NCI-H1436 treated with DMSO at 0.1 percent for 48 hours (cell line): Measurements from ENCODE around the gene ZFYVE28.
"Not testable (repeated sequence)": the region's sequence is repeated elsewhere in the genome, so short reads cannot be mapped to it uniquely, and the experiment has no call there.

Source experiments
- DNase-seq: peaks from one replicate; lab custom pipeline; 2025; lab: John Stamatoyannopoulos, UW

ZFYVE28 gene

DNA sequence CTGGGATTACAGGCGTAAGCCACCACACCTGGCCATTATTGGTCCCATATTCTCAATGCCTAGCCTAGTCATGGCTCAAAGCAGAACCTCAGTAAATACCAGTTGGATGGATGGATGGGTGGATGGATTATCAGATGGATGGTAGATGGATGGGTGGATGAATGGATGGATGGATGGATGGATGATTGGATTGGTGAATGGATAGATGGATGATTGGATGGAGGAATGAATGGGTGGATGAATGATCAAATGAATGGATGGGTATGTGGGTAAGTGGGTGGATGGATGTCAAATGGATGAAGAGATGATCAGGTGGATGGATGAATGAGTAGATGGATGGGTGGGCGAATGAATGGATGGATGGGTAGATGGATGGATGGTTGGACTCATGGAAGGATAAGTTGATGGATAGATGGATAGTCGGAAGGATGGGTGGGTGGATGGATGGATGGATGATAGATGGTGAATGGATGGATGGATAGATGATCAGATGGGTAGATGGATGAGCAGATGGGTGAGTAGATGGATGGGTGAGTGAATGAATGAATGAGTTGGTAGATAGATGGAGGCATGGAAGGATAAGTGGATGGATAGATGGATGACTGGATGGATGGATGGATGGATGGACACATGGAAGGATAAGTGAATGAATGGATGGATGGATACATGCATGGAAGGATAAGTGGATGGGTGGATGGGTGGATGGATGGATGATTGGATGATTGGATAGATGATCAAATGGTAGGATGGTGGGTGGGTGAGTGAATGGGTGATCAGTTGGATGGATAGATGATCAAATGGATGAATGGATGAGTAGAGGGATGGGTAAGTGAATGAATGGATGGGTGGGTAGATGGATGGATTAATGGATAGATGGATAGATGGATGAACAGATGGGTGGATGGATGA is 28.5 kb upstream of the ZFYVE28 start:
- DNase-seq, result no peak

DNA sequence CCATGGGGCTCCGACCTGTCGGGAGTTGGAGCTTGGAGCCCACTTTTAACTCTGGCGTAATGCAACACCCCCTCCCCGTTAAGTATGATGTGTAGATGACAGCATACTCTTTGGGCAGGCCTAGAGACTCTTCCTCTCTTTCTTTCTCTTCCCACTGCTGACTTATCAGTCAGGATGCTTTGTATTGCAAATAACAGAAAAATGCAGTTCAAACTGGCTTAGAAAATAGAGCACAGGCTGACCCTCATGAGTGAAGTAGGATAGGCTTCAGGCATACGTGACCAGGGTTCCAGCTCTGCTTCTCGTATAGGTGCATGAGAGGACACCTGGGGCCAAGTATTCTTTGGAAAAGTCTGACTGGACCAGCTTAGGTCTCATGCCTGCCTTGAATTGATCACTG is 27.1 kb upstream of the ZFYVE28 start:
- no peak for DNase-seq

DNA sequence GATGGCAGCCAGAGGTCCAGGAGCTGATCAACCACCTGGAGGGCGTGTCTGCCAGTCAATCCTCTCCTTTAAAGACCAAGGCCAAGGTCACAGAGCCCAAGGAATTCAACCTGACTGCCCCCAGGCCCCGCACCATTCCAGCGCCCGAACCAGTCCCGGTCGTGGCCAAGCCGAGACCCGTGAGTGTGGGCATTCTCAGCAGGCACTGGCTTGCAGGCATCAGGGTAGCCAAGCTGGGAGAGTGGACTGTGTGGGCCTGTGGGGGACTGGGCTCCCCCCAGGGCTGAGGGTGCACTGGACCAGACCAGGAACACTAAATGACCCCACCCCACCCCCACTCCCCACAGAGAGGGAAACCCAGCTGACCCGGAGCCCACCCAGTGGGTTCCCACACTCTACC is 26.7 kb upstream of the ZFYVE28 start:
- DNase-seq, result no peak

DNA sequence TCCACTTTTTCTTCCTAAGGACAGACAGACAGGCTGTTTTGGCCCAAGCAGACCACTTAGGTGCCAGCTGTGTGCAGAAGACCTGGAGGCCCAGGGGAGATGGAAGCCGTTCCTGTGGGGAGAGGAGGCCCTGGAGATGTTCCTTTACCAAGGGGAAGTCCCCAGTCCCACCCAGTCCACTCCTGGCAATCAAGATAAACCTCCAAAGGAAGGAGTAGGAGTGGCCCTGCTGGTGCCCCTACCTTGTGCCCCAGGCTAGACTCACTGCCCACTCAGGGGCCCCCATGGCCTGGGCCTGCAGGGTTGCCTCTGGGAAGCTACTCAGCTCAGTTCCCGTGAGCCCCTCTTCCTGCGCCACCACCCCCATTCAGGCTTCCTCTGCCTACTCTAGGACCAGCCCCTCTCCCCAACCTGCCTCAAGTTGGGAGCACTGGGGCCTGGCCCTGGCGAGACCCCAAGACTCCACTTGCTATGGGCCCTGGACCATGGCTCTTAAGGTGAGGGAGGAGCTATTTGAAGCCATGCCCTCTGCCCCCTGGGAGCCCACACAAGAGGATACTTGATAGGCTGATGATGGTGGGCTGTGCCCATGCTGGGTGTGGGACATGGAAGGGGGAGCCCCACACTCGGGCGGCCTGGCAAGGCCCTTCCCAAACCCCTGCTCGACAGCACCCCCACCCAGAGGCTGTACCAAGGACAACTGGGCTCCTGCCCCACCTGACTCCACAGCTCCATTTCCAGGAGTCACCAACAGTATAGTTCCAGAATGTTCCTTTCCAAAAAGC is 25.7 kb upstream of the ZFYVE28 start:
- no peak for DNase-seq

DNA sequence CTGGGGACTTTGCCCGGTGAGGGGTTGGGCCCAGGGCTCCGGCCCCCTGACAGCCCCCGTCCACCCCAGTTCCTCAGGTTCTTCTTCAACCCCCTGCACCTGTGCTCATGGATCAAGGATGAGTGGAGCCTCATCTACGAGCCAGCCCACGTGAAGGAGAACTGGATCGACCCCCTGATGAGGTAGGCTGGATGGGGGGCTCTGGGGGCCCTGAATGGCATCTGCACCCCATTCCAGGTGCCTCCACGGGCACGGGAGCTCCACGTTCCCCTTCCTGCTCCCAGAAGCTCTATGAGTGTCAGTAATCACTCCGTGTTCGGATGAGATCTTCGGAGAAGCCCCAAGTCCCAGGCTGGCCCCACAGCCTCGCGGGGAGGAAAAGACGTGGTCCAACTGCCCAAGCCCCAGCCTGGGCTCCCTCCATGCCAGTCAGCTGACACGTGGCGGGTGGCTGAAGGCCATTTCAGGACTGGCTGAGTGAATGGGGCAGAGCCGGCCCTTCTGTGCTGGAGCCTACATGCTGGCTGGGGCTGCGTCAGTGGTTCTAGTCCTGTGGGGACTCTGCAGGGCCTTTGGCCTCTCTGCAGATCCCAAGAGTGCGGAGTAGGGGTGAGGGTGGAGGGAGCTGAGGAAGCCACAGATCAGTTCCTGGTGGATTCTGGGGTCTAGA is 24.8 kb upstream of the ZFYVE28 start:
- no peak for DNase-seq

DNA sequence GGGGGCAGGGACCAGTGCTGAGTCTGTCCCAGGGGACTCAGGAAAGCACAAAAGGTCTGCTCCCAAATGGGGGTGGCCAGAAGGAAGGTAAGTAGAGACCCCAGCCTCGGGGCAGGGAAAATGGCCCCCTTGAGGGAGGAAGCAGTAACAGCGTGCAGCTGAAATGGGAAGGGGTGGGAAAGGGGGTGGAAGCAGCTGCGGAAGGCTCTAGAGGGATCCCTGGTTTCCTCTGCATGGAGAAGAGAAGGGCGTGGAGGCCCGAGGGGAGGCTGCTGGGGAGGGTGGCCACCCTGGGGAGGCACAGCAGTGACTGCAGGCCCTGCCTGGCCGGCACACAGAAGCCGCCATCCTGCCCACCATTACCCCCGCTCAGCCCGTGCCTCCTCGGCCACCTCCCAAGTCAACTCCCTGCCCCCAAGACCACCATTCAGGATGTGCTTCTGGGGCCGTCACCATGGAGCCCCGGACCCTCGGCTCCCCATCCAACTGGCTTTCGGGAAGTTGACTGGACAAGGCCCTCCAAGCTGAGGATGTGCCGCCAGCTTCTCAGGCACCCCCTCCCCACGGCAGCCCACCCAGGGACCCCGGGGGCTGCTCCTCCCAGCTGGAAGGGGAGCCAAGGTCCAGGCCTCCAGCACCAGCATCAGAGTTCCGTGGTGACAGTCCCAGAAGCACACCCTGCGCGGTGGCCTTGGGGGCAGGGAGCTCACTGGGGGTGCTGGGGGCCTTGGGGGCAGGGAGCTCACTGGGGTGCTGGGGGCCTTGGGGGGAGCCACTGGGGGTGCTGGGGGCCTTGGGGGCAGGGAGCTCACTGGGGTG is 23.9 kb upstream of the ZFYVE28 start:
- DNase-seq, result no peak

DNA sequence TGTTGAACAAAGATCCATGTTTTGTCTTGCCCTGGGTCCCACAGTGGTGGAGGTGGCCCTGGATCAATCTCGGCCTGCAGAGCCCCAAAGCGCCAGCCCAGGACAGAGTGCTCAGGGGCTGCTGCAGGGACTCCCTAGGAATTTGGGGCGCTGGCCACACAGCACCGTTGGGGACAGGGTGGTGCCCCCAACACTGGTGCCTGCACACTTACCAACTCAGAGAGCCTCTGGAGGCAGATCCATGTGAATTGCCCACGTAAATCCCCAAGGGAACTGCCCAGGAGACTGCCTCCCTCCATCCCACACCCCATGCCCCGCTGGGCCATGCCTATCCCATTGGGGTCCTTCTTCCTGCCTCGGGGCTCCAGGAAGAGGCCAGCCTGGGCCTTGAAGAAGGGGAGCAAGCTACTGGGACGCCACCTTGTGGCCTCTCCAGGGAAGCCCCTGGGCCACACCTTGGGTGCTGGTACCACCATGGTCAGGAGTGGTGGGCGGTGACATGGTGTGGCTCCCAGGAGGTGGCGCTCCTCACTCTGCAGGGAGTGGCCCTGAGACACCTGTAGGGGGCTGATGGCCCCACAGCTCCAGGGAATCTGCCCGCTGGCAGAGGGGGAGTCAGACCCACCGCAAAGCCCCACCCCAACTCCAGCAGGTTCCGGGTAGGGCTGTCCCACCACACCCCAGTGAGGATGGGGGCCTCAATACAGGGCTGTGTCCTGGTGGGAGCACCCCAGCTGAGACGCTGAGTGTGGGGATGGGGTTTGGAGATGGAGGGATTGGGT is 23.1 kb upstream of the ZFYVE28 start:
- no peak for DNase-seq

DNA sequence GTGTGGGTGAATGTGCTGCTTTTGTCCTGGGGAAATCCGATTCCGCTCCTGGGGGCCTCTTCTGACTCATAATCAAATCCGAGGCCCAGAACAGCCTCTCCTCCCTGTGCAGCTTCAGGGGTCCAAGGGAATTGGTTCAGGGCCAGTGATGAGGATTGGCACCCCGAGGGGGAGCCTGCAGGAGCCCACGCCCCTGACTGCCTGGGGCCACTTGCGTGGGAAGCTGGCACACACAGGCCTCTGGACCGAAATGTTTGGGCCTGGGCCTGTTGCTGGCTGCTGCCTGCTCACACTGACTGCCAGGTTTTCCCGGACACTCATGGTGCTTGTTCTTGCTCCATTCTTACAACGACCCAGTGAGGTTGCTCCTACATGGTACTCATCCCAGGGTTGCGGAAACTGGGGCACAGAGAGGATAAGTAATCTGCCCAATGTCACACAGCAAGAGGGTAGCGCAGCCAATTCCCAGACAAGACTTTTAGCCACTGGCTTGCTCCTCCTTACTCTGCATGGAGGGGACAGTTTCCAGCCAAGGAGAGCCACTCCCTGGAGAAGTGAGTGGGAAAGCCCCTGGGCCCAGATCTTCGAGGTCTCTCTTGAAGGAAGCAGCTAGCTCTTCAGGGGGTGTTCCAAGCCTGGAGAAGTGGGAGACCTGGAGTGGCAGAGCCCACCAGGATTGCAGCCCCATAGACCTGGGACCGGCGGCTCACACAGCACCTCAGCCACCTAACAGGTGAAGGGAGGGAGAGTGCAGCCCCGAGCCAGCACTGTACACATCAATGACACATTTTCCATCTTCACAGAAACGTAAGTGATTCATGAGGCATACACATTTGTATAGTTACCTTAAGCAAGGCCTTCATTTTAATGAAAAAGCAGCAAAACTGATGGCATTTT is 20.6 kb upstream of the ZFYVE28 start:
- DNase-seq, result no peak

DNA sequence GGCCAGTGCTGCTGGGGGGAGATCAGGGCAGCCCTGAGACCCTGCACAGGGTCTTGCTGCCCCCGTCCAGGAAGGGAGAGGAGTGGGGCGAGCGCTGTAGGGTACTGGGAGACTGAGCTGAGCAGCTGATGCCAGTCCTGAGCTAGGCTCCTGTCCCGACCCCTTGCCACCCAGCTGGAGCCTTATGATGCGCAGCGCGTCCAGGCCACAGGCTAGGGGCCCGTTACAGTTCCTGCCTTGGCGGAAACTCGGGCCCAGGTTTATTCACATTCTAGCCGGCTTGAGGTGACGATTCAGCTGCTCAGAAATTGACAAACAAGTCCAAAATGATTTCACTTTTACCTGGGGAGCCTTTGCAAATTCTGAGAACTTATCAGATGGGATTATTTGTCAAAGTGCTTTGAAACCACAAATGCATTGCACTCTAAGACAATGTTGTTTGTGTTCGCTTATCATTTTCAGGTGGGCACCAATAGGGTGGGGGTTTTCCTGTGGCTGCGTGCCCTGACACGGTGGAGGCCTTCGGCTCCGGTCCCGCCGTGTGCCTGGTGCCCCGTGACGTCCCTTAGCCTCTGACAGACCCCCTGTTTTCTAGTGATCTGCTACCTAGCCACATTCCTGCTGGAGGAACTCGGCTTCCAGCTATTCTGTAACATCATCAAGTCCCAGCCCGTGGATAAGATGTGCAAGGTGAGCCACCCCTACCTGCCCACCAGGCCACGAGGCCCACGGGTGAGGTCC is 19.2 kb upstream of the ZFYVE28 start:
- no peak for DNase-seq

DNA sequence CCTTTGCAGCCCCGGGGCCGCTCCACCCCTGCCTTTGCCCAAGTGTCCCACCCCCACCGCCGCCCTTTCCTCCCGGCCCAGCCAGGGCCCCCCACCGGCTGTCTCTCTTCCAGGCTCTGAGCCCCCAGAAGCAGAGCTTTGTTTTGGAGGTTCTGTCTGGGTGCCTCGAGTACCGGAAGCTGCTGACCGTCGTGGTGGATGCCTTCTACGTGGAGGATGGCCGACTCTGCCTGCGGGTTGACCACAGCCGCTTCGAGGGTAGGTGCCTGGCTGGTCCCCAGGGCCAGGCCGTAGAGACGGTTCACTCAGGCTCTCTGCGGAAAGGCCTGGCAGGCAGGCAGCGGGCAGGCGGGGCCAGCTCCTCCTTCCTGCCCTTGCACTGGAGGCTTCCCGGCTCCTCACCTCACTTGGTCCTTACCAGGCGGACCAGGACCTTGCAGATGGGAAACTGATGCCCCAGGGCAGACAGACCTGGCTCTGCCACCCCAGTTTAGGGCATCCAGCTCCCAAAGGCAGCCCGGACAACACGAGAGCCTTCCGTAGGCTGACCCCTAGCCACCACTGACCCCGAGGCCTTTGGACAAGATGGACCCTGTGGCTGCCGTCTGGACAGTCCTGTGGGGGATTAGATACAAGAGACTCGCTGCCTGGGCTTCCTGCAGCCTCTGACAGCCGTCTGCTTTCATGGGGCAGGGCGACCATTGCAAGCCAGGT is 18.5 kb upstream of the ZFYVE28 start:
- DNase-seq, result no peak

DNA sequence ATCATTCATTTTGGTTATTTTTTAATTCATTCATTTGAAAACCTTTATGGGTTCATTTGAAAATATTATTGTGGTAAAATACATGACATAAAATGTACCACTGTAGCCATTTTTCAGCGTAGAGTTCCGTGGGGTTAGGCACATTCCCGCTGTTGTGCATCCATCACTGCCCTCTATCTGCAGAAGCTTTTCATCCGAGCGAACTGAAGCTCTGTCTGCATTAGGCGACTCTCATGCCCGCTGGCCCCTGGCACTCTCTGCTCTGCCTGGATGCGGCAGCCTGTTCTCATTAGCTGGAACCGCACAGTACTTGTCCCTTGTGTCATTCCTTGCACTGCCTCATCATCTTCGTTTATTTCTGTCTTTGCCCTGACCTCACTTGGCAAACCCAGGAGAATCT is 17.9 kb upstream of the ZFYVE28 start:
- no peak for DNase-seq

DNA sequence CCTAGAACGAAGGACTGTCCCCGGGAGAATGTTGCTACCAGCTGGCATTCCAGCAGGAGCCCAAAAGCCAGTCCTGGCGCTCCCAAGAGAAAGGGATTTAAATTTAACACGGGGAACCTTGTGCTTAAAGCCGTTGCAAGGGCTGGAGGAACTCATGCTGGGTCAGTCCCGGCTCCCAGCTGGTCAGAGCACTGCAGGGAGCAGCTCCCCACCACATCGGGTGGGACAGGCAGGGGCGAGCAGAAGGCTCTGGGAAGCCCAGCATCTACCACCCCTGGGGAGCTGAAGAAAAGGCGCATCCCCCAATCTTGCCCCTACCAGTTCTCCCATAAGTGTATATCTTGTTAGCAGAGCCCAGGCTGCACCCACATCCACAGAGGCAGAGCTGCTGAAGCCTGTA is 16.0 kb upstream of the ZFYVE28 start:
- DNase-seq, result no peak

DNA sequence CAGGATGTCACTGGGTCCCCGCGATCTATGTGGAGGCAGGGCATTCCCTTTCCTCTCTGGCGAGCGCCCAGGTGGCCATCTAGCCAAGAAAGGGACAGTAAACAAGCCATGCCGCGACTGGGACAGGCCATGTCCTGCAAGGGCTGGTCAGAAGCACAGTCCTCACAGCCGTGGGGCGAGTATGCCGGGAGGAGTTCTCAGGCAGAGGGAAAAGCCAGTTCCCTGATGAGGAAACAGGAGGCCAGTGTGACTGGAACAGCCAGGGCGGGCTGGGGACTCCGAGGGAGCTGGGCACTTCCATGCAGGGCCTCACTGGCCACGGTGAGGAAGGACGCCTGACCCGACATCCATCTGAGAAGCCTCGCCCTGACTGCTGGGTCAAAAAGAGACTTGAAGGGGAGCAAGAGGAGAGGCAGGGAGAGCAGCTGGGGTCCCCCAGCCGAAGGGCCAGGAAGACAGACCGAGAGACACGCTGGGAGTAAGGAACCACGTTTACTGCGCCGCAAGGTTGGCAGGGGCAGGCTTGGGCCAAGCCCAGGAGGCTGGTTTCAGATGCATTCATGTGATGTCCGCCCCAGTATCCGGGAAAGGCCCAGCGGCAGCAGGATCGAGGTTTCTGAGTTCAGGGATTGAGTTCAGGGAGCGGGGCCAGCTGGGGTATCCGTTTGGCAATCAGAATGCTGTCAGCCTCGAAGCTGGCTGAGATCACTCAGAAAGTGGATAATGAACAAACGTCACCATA is 15.3 kb upstream of the ZFYVE28 start:
- no peak for DNase-seq

DNA sequence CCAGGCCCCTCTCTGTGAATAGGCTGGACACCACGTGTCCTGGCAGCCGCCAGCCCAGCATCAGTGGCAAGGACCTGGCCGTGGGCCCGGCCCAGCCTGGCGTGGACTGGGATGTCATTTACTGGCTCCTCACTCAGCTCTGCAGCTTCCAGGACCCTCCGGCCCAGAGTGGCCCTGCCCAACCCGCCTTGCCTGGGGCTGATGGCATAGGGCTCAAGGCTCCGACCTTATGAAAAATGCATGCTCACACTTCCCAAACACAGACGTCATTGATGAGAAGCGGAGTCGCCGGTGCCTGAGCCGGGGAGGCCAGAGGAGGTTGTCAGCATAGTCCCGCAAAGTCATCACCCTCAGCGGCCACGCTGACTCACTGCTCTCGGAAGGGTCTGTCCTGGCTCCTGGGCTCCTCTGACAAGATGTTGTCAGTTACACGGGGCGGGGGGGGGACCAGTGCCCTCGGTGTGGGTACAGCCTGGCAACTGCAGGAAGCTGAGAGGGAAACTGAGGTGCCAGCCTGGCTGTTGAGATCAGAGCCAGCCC is 14.6 kb upstream of the ZFYVE28 start:
- DNase-seq, result no peak

DNA sequence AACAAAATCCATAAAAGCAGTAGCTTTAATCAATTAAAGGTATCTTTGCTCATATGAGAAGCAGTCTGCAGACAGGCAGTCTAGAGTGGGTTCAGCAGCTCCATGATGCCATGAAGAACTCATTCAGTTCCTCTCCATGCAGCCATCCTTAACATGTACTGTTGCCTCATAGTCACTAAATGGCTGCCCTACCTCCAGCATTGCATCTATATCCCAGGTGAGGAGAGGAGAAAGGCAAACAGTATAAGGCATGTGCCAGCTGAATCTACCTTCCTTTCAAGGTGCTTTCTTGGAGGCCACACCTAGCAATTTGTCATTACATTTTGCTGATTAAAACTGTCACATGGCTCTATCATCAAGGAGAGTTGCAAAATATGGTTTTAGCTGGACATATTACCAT is 13.6 kb upstream of the ZFYVE28 start:
- DNase-seq, result no peak

DNA sequence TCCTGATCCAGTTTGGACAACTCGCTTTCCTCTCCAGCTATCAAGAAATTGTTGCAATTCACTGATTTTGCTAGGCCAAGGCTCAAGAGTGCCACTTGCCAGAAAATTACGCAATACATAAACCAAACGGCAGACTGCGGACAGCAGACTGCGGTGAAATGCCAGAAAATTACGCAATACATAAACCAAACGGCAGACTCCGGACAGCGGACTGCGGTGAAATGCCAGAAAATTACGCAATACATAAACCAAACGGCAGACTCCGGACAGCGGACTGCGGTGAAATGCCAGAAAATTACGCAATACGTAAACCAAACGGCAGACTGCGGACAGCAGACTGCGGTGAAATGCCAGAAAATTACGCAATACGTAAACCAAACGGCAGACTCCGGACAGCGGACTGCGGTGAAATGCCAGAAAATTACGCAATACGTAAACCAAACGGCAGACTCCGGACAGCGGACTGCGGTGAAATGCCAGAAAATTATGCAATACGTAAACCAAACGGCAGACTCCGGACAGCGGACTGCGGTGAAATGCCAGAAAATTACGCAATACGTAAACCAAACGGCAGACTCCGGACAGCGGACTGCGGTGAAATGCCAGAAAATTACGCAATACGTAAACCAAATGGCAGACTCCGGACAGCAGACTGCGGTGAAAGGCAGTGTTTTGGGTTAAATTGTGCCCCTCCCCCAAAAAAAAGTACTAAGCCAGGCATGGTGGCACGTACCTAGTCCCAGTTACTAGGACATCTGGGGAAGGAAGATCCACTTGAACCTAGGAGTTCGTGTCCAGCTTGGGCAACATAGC is 11.7 kb upstream of the ZFYVE28 start:
- DNase-seq, result not testable (repeated sequence)
